ENCODE results near the gene DLG2. TPM values are rescaled to one million over a fixed set of nuclear protein-coding genes. Genes with fewer than 3 reads are reported as not detected.

DLG2 gene
- total and polyA plus RNA-seq, 4 experiments from 2014 or later = 0.78 to 2.7 (median 1.9) TPM

- Mint-ChIP-seq H3K36me3 (no peaks in the 10 kb centered on the region), H3K4me3 (no peak overlapping the region), H3K4me1 (no peaks in the 10 kb centered on the region), H3K9me3 (no peaks in the 10 kb centered on the region), H3K27ac (no peak overlapping the region), H3K27me3 (peaks cover 0 to 11% of the 10 kb centered on the region in 2 donors)
- ChIA-PET CTCF (ENCODE audit: partially characterized antibody) (no interaction called here), POLR2A (ENCODE audit: partially characterized antibody) (no interaction called here)
- intact Hi-C loops (cut with micrococcal nuclease) = no loop called here
- Histone ChIP-seq H3K27ac (ENCODE audit: low read depth, low read length) (no peak overlapping the region), H3K4me1 (ENCODE audit: insufficient read depth, low read length) (no peaks in the 10 kb centered on the region), H3K4me3 (ENCODE audit: low read length in 2 of 2) (no peak overlapping the region), H3K36me3 (ENCODE audit: insufficient read depth, low read length) (no peaks in the 10 kb centered on the region), H3K9me3 (ENCODE audit: control insufficient read depth in 1 of 2, low read length in 2 of 2) (no peaks in the 10 kb centered on the region), H3K27me3 (ENCODE audit: insufficient read depth, low read length) (no peaks in the 10 kb centered on the region)
- DNase-seq = no peak
Measured at GRCh38 chr11:83773950-83774880, 1852.9 kb downstream of the DLG2 start.

- intact Hi-C loops (cut with micrococcal nuclease) = no loop called here
- Histone ChIP-seq H3K27me3 (ENCODE audit: insufficient read depth, low read length) (no peaks in the 10 kb centered on the region), H3K9me3 (ENCODE audit: control insufficient read depth in 1 of 2, low read length in 2 of 2) (no peaks in the 10 kb centered on the region), H3K36me3 (ENCODE audit: insufficient read depth, low read length) (no peaks in the 10 kb centered on the region), H3K4me3 (ENCODE audit: low read length in 2 of 2) (no peak overlapping the region), H3K27ac (ENCODE audit: low read depth, low read length) (no peak overlapping the region), H3K4me1 (ENCODE audit: insufficient read depth, low read length) (no peaks in the 10 kb centered on the region)
- no peaks in the 10 kb centered on the region for H3K36me3 Mint-ChIP-seq
- DNase-seq = no peak
- ChIA-PET POLR2A (ENCODE audit: partially characterized antibody) (no interaction called here), CTCF (ENCODE audit: partially characterized antibody) (no interaction called here)
- peaks cover 0 to 6% of the 10 kb centered on the region in 2 donors for H3K27me3 Mint-ChIP-seq
- H3K9me3 Mint-ChIP-seq = peaks cover 0 to 2% (median 0%) of the 10 kb centered on the region in 8 donors
- no peak overlapping the region for H3K4me3 Mint-ChIP-seq
- no peaks in the 10 kb centered on the region for H3K4me1 Mint-ChIP-seq
- H3K27ac Mint-ChIP-seq = no peak overlapping the region
Measured at GRCh38 chr11:83768489-83768888, 1858.7 kb downstream of the DLG2 start.

GRCh38 chr11:83766932-83767331 lies 1860.2 kb downstream of the DLG2 start:
- POLR2A ChIA-PET (ENCODE audit: partially characterized antibody) = no interaction called here
- CTCF ChIA-PET (ENCODE audit: partially characterized antibody) = no interaction called here
- no peaks in the 10 kb centered on the region for H3K36me3 Mint-ChIP-seq
- Histone ChIP-seq H3K27me3 (ENCODE audit: insufficient read depth, low read length) (no peaks in the 10 kb centered on the region), H3K9me3 (ENCODE audit: control insufficient read depth in 1 of 2, low read length in 2 of 2) (no peaks in the 10 kb centered on the region), H3K36me3 (ENCODE audit: insufficient read depth, low read length) (no peaks in the 10 kb centered on the region), H3K4me3 (ENCODE audit: low read length in 2 of 2) (no peak overlapping the region), H3K27ac (ENCODE audit: low read depth, low read length) (no peak overlapping the region), H3K4me1 (ENCODE audit: insufficient read depth, low read length) (no peaks in the 10 kb centered on the region)
- peaks cover 0 to 2% (median 0%) of the 10 kb centered on the region in 8 donors for H3K9me3 Mint-ChIP-seq
- no peak overlapping the region for H3K27ac Mint-ChIP-seq
- no peak for DNase-seq
- intact Hi-C loops (cut with micrococcal nuclease) = no loop called here
- H3K27me3 Mint-ChIP-seq = peaks cover 2 to 4% of the 10 kb centered on the region in 2 donors
- no peak overlapping the region for H3K4me3 Mint-ChIP-seq
- H3K4me1 Mint-ChIP-seq = no peaks in the 10 kb centered on the region

GRCh38 chr11:83764643-83765042 lies 1862.5 kb downstream of the DLG2 start:
- POLR2A ChIA-PET (ENCODE audit: partially characterized antibody) = no interaction called here
- no peaks in the 10 kb centered on the region for H3K4me1 Mint-ChIP-seq

GRCh38 chr11:83760932-83761331 lies 1866.2 kb downstream of the DLG2 start:
- no peak overlapping the region for H3K4me3 Mint-ChIP-seq
- no peaks in the 10 kb centered on the region for H3K27me3 ChIP-seq (ENCODE audit: insufficient read depth, low read length)
- no peaks in the 10 kb centered on the region for H3K36me3 ChIP-seq (ENCODE audit: insufficient read depth, low read length)
- H3K4me1 ChIP-seq (ENCODE audit: insufficient read depth, low read length) = no peaks in the 10 kb centered on the region
- peaks cover 0 to 2% (median 0%) of the 10 kb centered on the region in 8 donors for H3K9me3 Mint-ChIP-seq
- no peak overlapping the region for H3K27ac ChIP-seq (ENCODE audit: low read depth, low read length)
- intact Hi-C loops (cut with micrococcal nuclease) = no loop called here
- H3K27ac Mint-ChIP-seq = no peak overlapping the region
- ChIA-PET POLR2A (ENCODE audit: partially characterized antibody) (no interaction called here), CTCF (ENCODE audit: partially characterized antibody) (no interaction called here)
- H3K4me3 ChIP-seq (ENCODE audit: low read length in 2 of 2) = no peak overlapping the region
- H3K9me3 ChIP-seq (ENCODE audit: control insufficient read depth in 1 of 2, low read length in 2 of 2) = no peaks in the 10 kb centered on the region
- no peaks in the 10 kb centered on the region for H3K36me3 Mint-ChIP-seq
- H3K4me1 Mint-ChIP-seq = no peaks in the 10 kb centered on the region
- DNase-seq = no peak
- H3K27me3 Mint-ChIP-seq = peaks cover 1 to 2% of the 10 kb centered on the region in 2 donors

More at GRCh38 chr11:83764643-83765042, 1862.5 kb downstream of the DLG2 start:
- Mint-ChIP-seq H3K36me3 (no peaks in the 10 kb centered on the region), H3K4me3 (no peak overlapping the region), H3K27ac (no peak overlapping the region), H3K27me3 (peaks cover 0 to 2% of the 10 kb centered on the region in 2 donors), H3K9me3 (peaks cover 0 to 2% (median 0%) of the 10 kb centered on the region in 8 donors)
- intact Hi-C loops (cut with micrococcal nuclease) = no loop called here
- Histone ChIP-seq H3K9me3 (ENCODE audit: control insufficient read depth in 1 of 2, low read length in 2 of 2) (no peaks in the 10 kb centered on the region), H3K4me3 (ENCODE audit: low read length in 2 of 2) (no peak overlapping the region), H3K27me3 (ENCODE audit: insufficient read depth, low read length) (no peaks in the 10 kb centered on the region), H3K4me1 (ENCODE audit: insufficient read depth, low read length) (no peaks in the 10 kb centered on the region), H3K36me3 (ENCODE audit: insufficient read depth, low read length) (no peaks in the 10 kb centered on the region), H3K27ac (ENCODE audit: low read depth, low read length) (no peak overlapping the region)
- no peak for DNase-seq
- CTCF ChIA-PET (ENCODE audit: partially characterized antibody) = no interaction called here

- Mint-ChIP-seq H3K27me3 (peaks cover 1 to 2% of the 10 kb centered on the region in 2 donors), H3K4me3 (no peak overlapping the region), H3K9me3 (peaks cover 0 to 2% (median 0%) of the 10 kb centered on the region in 8 donors), H3K27ac (no peak overlapping the region), H3K4me1 (no peaks in the 10 kb centered on the region), H3K36me3 (no peaks in the 10 kb centered on the region)
- no peaks in the 10 kb centered on the region for H3K9me3 ChIP-seq (ENCODE audit: control insufficient read depth in 1 of 2, low read length in 2 of 2)
- intact Hi-C loops (cut with micrococcal nuclease) = no loop called here
- H3K36me3 ChIP-seq (ENCODE audit: insufficient read depth, low read length) = no peaks in the 10 kb centered on the region
- ChIA-PET POLR2A (ENCODE audit: partially characterized antibody) (no interaction called here), CTCF (ENCODE audit: partially characterized antibody) (no interaction called here)
- H3K4me1 ChIP-seq (ENCODE audit: insufficient read depth, low read length) = no peaks in the 10 kb centered on the region
- no peaks in the 10 kb centered on the region for H3K27me3 ChIP-seq (ENCODE audit: insufficient read depth, low read length)
- DNase-seq = no peak
- H3K4me3 ChIP-seq (ENCODE audit: low read length in 2 of 2) = no peak overlapping the region
- no peak overlapping the region for H3K27ac ChIP-seq (ENCODE audit: low read depth, low read length)
Measured at GRCh38 chr11:83759148-83759547, 1868.0 kb downstream of the DLG2 start.

GRCh38 chr11:83751041-83751440 lies 1876.1 kb downstream of the DLG2 start:
- no peaks in the 10 kb centered on the region for H3K4me1 ChIP-seq (ENCODE audit: insufficient read depth, low read length)

More at GRCh38 chr11:83751041-83751440, 1876.1 kb downstream of the DLG2 start:
- Mint-ChIP-seq H3K36me3 (no peaks in the 10 kb centered on the region), H3K4me1 (no peaks in the 10 kb centered on the region), H3K27me3 (peaks cover 2 to 8% of the 10 kb centered on the region in 2 donors), H3K9me3 (peaks cover 0 to 3% (median under 1%) of the 10 kb centered on the region in 8 donors), H3K4me3 (no peak overlapping the region), H3K27ac (no peak overlapping the region)
- Histone ChIP-seq H3K36me3 (ENCODE audit: insufficient read depth, low read length) (no peaks in the 10 kb centered on the region), H3K27ac (ENCODE audit: low read depth, low read length) (no peak overlapping the region), H3K9me3 (ENCODE audit: control insufficient read depth in 1 of 2, low read length in 2 of 2) (no peaks in the 10 kb centered on the region), H3K4me3 (ENCODE audit: low read length in 2 of 2) (no peak overlapping the region), H3K27me3 (ENCODE audit: insufficient read depth, low read length) (no peaks in the 10 kb centered on the region)
- CTCF ChIA-PET (ENCODE audit: partially characterized antibody) = no interaction called here
- no peak for DNase-seq
- intact Hi-C loops (cut with micrococcal nuclease) = no loop called here
- POLR2A ChIA-PET (ENCODE audit: partially characterized antibody) = no interaction called here

All from CD4-positive, alpha-beta memory T cell (primary cell).